Uterus (tissue), 2 donors: Measurements from ENCODE around the gene TRAF2.

Source experiments
- POLR2A ChIP-seq, 2 donors: fragments of 450-650 bp; IDR thresholded peaks; one replicate each; pipeline ENCODE4 v1.6.1; 2016; ENCODE audit warnings: antibody characterized with exemption in 2 of 2, mild to moderate bottlenecking in 1 of 2, moderate library complexity in 1 of 2
- TF ChIP-seq, protein P1 (sequence below), 4 experiments: fragments of 200-600 bp in 2 of 4; fragments of 450-650 bp in 2 of 4; sonication (generic) in 2 of 4; IDR thresholded peaks; one replicate each; pipeline ENCODE4 v1.5.1; 2016 to 2019; ENCODE audit warnings: antibody characterized with exemption in 4 of 4, mild to moderate bottlenecking in 2 of 4, moderate library complexity in 1 of 4

DNA sequence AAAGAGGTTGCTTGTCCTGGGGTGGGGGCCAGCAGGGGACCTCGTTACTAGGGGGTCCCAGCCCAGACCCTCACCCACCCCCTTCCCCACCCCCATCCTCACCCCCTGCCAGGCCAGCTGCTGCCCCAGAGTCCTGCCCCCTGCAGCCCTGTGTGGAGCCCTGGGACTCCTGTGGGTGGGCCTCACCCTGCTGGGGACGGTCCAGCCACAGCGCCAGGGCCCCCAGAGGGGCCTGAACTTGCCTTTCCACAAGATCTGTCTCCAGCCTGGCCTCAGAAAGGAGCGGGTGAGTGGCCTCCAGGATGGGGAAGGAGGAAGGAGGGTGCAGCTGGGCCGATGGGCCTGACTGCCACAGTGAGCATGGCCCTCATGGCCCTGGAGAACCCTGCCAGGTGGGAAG is 83.5 kb downstream of the TRAF2 start:
- TF ChIP-seq POLR2A (IDR thresholded peaks at IDR 0.05) = no peak
- TF ChIP-seq, protein P1, sequence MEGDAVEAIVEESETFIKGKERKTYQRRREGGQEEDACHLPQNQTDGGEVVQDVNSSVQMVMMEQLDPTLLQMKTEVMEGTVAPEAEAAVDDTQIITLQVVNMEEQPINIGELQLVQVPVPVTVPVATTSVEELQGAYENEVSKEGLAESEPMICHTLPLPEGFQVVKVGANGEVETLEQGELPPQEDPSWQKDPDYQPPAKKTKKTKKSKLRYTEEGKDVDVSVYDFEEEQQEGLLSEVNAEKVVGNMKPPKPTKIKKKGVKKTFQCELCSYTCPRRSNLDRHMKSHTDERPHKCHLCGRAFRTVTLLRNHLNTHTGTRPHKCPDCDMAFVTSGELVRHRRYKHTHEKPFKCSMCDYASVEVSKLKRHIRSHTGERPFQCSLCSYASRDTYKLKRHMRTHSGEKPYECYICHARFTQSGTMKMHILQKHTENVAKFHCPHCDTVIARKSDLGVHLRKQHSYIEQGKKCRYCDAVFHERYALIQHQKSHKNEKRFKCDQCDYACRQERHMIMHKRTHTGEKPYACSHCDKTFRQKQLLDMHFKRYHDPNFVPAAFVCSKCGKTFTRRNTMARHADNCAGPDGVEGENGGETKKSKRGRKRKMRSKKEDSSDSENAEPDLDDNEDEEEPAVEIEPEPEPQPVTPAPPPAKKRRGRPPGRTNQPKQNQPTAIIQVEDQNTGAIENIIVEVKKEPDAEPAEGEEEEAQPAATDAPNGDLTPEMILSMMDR (IDR thresholded peaks at IDR 0.05) = no peak
